Lung (tissue), 12 donors: ENCODE results near the gene LDLRAD4. TPM values are rescaled to one million over a fixed set of nuclear protein-coding genes. Genes with fewer than 3 reads are reported as not detected.
A peak's percentile ranks its signal among the peaks of the same experiment; 100 is the strongest.

Source experiments
- ATAC-seq: fragments of 200-7000 bp; cut with Tn5 transposase; one replicate; pipeline ENCODE4 v1.9.1; 2020; ENCODE audit warnings: moderate number of reproducible peaks; ENCODE audit not compliant: insufficient read depth, low FRiP score
- DNase-seq, 3 donors: peaks; one replicate each; pipeline ENCODE4 v3.0.0-alpha.2; 2013 to 2017
- H3K27ac ChIP-seq, 2 donors: one replicate each; pipeline ENCODE4 v1.5.1; 2013; ENCODE audit warnings: mild to moderate bottlenecking in 2 of 2, moderate library complexity in 2 of 2, control low read depth in 1 of 2, inconsistent platforms in 1 of 2, low read depth in 1 of 2, low read length in 1 of 2
- H3K27me3 ChIP-seq, 3 donors: one replicate each; pipeline ENCODE4 v1.5.1; 2013; ENCODE audit warnings: low read length in 2 of 3; ENCODE audit not compliant: control insufficient read depth in 3 of 3, insufficient read depth in 3 of 3
- H3K36me3 ChIP-seq, 4 donors: one replicate each; pipeline ENCODE4 v1.5.1; 2013; ENCODE audit warnings: low read length in 4 of 4, mild to moderate bottlenecking in 1 of 4, moderate library complexity in 1 of 4; ENCODE audit not compliant: control insufficient read depth in 4 of 4, insufficient read depth in 4 of 4
- H3K4me1 ChIP-seq, 5 donors: one replicate each; pipeline ENCODE4 v1.5.1; 2013; ENCODE audit warnings: low read length in 5 of 5, mild to moderate bottlenecking in 2 of 5, moderate library complexity in 1 of 5; ENCODE audit not compliant: control insufficient read depth in 5 of 5, insufficient read depth in 5 of 5
- H3K4me3 ChIP-seq: one replicate; pipeline ENCODE4 v1.5.1; 2013; ENCODE audit warnings: mild to moderate bottlenecking, control low read depth, moderate library complexity
- H3K9ac ChIP-seq, 2 donors: one replicate each; pipeline ENCODE4 v1.5.1; 2013; ENCODE audit warnings: low read length in 2 of 2, control low read depth in 1 of 2; ENCODE audit not compliant: insufficient read depth in 1 of 2
- H3K9me3 ChIP-seq, 4 donors: one replicate each; pipeline ENCODE4 v1.5.1; 2013; ENCODE audit warnings: low read length in 3 of 4, mild to moderate bottlenecking in 1 of 4, moderate library complexity in 1 of 4; ENCODE audit not compliant: control insufficient read depth in 4 of 4, insufficient read depth in 3 of 4
- WGBS, 2 donors: extraction: QIAGEN DNeasy Blood & Tissue Kit; methylation state at CpG; one replicate each; pipeline ENCODE4 v1.1.7; 2013; 5-methylcytosine and 5-hydroxymethylcytosine counted together
- polyA plus RNA-seq, 2 donors: library from polyadenylated mRNA; stranded (reverse); fragments of 200-250 nt; gene quantifications; one replicate each; pipeline ENCODE4 v1.2.1, GENCODE V29; 2013
- total RNA-seq, 2 donors: library from RNA; depleted of rRNA in 1 of 2; stranded (reverse); fragments of >200 nt in 1 of 2; gene quantifications; one replicate each; pipeline ENCODE4 v1.2.1, GENCODE V29; 2014 to 2021
- TF ChIP-seq, protein P1 (sequence below): IDR thresholded peaks from 2 replicates; pipeline ENCODE4 v1.5.1; 2012; ENCODE audit warnings: mild to moderate bottlenecking; ENCODE audit errors: control extremely low read depth, extremely low read depth
- donor health status: control.
- donor health status: control.
- donor health status: Bipolar disorder and iron deficiency.
- donor health status: healthy.
- donor health status: DM: yes; HTN: yes; CAD: no.

Gene LDLRAD4
- total and polyA plus RNA-seq, 4 donors, result 3.2 to 62.4 (median 19.9) TPM

DNA sequence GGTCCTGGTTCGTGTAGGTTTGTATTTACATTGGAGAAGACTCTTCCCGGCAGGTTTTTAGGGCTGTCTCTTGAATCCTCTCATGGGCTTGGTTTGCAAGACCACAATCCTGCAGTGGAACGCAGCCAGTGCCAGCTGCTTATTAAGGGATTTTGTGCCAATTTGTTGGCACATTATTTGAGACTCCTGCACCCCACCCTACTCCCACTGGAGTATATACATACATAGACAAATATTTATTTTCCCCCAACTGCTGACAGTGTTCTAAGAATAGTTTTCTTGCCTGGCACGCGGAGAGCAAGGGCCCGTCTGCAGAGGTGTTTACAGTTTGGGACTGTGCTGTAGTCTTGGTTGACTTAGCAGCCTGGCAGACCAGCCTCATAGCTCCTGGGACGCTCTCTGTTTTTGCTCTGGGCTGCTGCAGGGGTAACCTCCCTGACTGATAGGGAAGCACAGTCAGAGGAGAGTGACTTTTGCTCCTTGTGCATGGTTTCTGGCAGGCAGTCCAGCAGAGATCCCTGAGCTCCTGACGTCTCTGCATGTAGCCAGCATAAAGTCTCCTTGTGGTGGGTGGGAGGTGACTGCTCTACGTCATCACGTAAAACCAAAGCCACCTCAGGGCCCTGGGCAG, 1.9 kb downstream of the LDLRAD4 start:
- peak overlapping the region in 1 of 2 donors; percentile 85 for H3K27ac ChIP-seq
- ATAC-seq (no peak), DNase-seq (peak in 2 of 3 donors; percentile 30 to 37)
- no peak overlapping the region for H3K4me3 ChIP-seq
- H3K9ac ChIP-seq, result peak overlapping the region in 1 of 2 donors; percentile 5
- no peaks in the 10 kb centered on the region for H3K27me3 ChIP-seq
- H3K36me3 ChIP-seq, result no peaks in the 10 kb centered on the region
- H3K4me1 ChIP-seq, result peaks cover 20 to 68% (median 32%) of the 10 kb centered on the region in 5 donors
- WGBS, 2 donors, result 51 to 78% methylated on average over 10 of the region's 10 CpGs
- TF ChIP-seq, protein P1, sequence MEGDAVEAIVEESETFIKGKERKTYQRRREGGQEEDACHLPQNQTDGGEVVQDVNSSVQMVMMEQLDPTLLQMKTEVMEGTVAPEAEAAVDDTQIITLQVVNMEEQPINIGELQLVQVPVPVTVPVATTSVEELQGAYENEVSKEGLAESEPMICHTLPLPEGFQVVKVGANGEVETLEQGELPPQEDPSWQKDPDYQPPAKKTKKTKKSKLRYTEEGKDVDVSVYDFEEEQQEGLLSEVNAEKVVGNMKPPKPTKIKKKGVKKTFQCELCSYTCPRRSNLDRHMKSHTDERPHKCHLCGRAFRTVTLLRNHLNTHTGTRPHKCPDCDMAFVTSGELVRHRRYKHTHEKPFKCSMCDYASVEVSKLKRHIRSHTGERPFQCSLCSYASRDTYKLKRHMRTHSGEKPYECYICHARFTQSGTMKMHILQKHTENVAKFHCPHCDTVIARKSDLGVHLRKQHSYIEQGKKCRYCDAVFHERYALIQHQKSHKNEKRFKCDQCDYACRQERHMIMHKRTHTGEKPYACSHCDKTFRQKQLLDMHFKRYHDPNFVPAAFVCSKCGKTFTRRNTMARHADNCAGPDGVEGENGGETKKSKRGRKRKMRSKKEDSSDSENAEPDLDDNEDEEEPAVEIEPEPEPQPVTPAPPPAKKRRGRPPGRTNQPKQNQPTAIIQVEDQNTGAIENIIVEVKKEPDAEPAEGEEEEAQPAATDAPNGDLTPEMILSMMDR, result no peak
- H3K9me3 ChIP-seq, result no peaks in the 10 kb centered on the region

DNA sequence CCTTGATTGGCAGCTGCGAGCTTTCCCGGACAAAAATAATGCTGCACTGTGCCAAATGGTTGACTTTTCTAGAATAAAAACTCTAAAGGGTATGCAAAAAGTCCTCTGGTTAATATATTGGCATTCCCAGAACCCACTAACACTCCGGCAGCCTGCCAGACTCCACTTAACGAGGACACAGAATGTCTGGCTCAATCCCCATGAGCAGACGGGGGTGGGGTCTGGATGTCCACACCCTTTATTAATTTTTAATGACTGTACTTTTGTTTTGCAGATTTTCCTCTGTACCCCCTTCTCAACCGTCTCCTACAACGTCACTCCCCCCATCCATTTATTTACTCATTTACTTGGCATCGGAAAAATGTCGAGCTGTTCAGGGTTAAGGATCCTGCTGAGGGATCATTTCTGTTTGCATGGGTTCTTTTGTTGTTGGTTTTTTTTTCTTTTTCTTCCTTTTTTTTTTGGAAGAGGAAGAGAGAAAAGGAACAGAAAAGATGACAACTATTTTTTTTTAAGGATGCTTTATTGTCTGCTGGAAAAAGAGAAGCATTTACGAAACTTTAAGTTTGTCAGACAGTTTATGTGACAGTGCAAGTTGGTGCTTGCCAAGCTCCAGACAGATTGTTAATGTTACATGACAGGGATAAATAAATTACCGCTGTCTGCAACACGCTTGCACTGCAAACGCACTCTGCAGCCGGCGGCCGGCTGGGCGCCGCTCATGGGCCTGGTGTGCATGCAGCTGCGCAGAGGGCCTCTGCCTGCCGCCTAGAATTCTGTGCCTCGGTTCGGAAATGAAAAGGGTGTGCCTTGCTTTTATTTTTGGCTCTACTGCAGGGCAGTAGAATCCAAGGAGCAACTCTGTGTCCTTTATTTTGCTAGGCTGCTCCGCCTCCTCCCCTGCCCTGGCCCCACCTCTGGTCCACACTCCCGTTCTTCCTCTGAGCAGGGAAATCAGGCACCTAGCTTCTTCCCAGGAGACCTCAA, 3.6 kb downstream of the LDLRAD4 start:
- H3K9me3 ChIP-seq, result no peaks in the 10 kb centered on the region
- no peaks in the 10 kb centered on the region for H3K27me3 ChIP-seq
- H3K27ac ChIP-seq, result peak overlapping the region; percentile 51 to 85
- peak overlapping the region in 1 of 2 donors; percentile 4 for H3K9ac ChIP-seq
- WGBS, 2 donors, result 28 to 46% methylated on average over 24 of the region's 24 CpGs
- no peak overlapping the region for H3K4me3 ChIP-seq
- no peaks in the 10 kb centered on the region for H3K36me3 ChIP-seq
- peak; percentile 96 to 99 (median 99) for DNase-seq
- ATAC-seq, result peak; percentile 60
- peaks cover 20 to 54% (median 32%) of the 10 kb centered on the region in 5 donors for H3K4me1 ChIP-seq
- TF ChIP-seq, protein P1, result no peak

DNA sequence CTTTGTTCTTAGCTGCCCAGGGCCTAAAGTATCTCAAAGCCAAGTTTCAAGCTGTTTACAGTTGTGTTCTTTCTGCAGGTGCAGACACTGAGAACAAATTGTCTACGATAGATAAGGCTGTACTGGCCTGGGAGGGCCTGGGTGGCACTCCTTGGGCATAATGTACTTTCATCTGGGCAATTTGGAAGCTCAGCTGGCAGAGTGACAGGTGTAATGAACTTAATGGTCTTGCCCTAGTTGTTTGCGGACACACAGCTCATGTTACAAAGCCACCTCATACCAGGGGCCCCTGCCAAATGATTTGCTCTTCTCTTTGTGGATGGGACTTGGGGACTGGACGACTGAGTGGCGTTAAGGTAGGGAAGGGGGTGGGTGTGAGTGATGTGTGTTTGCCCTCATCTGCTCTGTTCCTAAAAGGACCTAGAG, 4.3 kb downstream of the LDLRAD4 start:
- Histone ChIP-seq H3K27me3 (no peaks in the 10 kb centered on the region), H3K9me3 (no peaks in the 10 kb centered on the region), H3K4me1 (peaks cover 20 to 54% (median 32%) of the 10 kb centered on the region in 5 donors), H3K4me3 (no peak overlapping the region), H3K9ac (peak overlapping the region in 1 of 2 donors; percentile 4), H3K27ac (peak overlapping the region; percentile 51 to 85), H3K36me3 (no peaks in the 10 kb centered on the region)
- TF ChIP-seq, protein P1, result no peak
- DNase-seq (peak in 2 of 3 donors; percentile 17 to 36), ATAC-seq (no peak)
- 46 to 78% methylated on average over 4 of the region's 4 CpGs for WGBS, 2 donors
